K562 (cell line): ENCODE data around the gene FAM169A. TPM values are rescaled to one million over a fixed set of nuclear protein-coding genes. Genes with fewer than 3 reads are reported as not detected.

Source experiments
- ATAC-seq: fragments of 200-7000 bp; cut with Tn5 transposase; 3 replicates; pipeline ENCODE4 v1.9.1; 2020; ENCODE audit warnings: moderate library complexity
- BruUV-seq: library from RNA; stranded (reverse); fragments of 400-500 nt; replicated peaks from 2 replicates; lab custom pipeline; 2021; lab: Mats Ljungman, UMichigan
- CTCF ChIA-PET: fragments of 300-600 bp; formaldehyde crosslinking; extraction: SDS; loops from one replicate; lab custom pipeline; 2021; ENCODE audit warnings: low intra/inter-chr PET ratio; lab: Yijun Ruan, JAX
- POLR2A ChIA-PET: fragments of 300-600, 350-650 bp; sonication (Branson Sonifier 250); formaldehyde crosslinking; extraction: SDS; loops from one replicate; lab custom pipeline; 2021; ENCODE audit warnings: antibody characterized with exemption, inconsistent platforms; lab: Yijun Ruan, JAX
- DNase-seq, 4 experiments: peaks; one replicate each; pipeline versions ENCODE4 v3.0.0 to v3.0.0-alpha.2; 2011 to 2018; ENCODE audit warnings: low spot score in 3 of 4, mixed read lengths in 3 of 4; ENCODE audit errors: extremely low read depth in 1 of 4
- FAIRE-seq: peaks from 2 replicates; lab custom pipeline; 2011; peaks lifted over from hg19 to GRCh38; lab: Jason Lieb, UNC
- H2AFZ ChIP-seq: 2 replicates; pipeline ENCODE4 v1.6.0; 2011; ENCODE audit warnings: low read depth, low read length, control low read depth, inconsistent platforms
- H3K27ac ChIP-seq: fragments of 200-600 bp; 3 replicates; pipeline ENCODE4 v1.8.0; 2011; ENCODE audit warnings: low read depth, mild to moderate bottlenecking, control low read depth, inconsistent platforms, low read length, moderate library complexity, mixed read lengths; ENCODE audit errors: extremely low read depth
- H3K27me3 ChIP-seq, 2 experiments: fragments of 300-600 bp in 1 of 2; 2 replicates in 1 of 2; 3 replicates in 1 of 2; pipeline versions ENCODE4 v1.6.0 to v1.8.0; 2011; ENCODE audit warnings: inconsistent platforms in 2 of 2, low read length in 2 of 2, mild to moderate bottlenecking in 1 of 2, mixed read lengths in 1 of 2, moderate library complexity in 1 of 2; ENCODE audit not compliant: control insufficient read depth in 2 of 2, insufficient read depth in 2 of 2
- H3K36me3 ChIP-seq: fragments of 300-600 bp; 3 replicates; pipeline ENCODE4 v1.8.0; 2011; ENCODE audit warnings: mild to moderate bottlenecking, low read length, inconsistent platforms; ENCODE audit not compliant: control insufficient read depth, insufficient read depth
- H3K4me1 ChIP-seq, 2 experiments: fragments of 200-600 bp in 1 of 2; replicated peaks in 1 of 2; 2 replicates in 1 of 2; 3 replicates in 1 of 2; pipeline versions ENCODE4 v1.5.1 to v1.8.0; 2011; ENCODE audit warnings: inconsistent platforms in 2 of 2, low read length in 2 of 2, mild to moderate bottlenecking in 1 of 2, mixed read lengths in 1 of 2, moderate library complexity in 1 of 2; ENCODE audit not compliant: control insufficient read depth in 2 of 2, insufficient read depth in 2 of 2
- H3K4me2 ChIP-seq: 2 replicates; pipeline ENCODE4 v1.6.1; 2011; ENCODE audit warnings: low read length, control low read depth, inconsistent platforms, mixed read lengths; ENCODE audit not compliant: insufficient read depth
- H3K4me3 ChIP-seq: fragments of 200-600 bp; sonication (generic), shearing (Covaris generic); 2 replicates; pipeline ENCODE4 v1.5.1; 2016; ENCODE audit warnings: control low read depth, inconsistent platforms
- H3K79me2 ChIP-seq: fragments of 200-600 bp; 3 replicates; pipeline ENCODE4 v1.8.0; 2011; ENCODE audit warnings: low read length, inconsistent platforms; ENCODE audit not compliant: control insufficient read depth, insufficient read depth
- H3K9ac ChIP-seq, 2 experiments: 2 replicates each; pipeline versions ENCODE4 v1.6.0 to v1.6.1; 2011; ENCODE audit warnings: low read depth in 2 of 2, low read length in 2 of 2, control low read depth in 1 of 2, inconsistent platforms in 1 of 2, mild to moderate bottlenecking in 1 of 2, mixed read lengths in 1 of 2; ENCODE audit not compliant: insufficient read depth in 1 of 2
- H3K9me1 ChIP-seq: one replicate; pipeline ENCODE4 v1.6.0; 2011; ENCODE audit warnings: inconsistent platforms, mild to moderate bottlenecking, low read length, moderate library complexity; ENCODE audit not compliant: control insufficient read depth, insufficient read depth
- H3K9me3 ChIP-seq: replicated peaks from 2 replicates; pipeline ENCODE4 v1.5.1; 2011; ENCODE audit warnings: low read depth, low read length, inconsistent platforms; ENCODE audit not compliant: control insufficient read depth, insufficient read depth
- H4K20me1 ChIP-seq: replicated peaks from 2 replicates; pipeline ENCODE4 v1.6.1; 2011; ENCODE audit warnings: low read length, inconsistent platforms, mixed read lengths; ENCODE audit not compliant: control insufficient read depth, insufficient read depth
- GATAD2A ChIP-seq: fragments of 450-650 bp; IDR thresholded peaks from 2 replicates; pipeline ENCODE4 v1.6.1; 2017
- YY1 ChIP-seq, 3 experiments: IDR thresholded peaks; 2 replicates each; pipeline ENCODE4 v1.6.1; 2011; ENCODE audit warnings: low read length in 2 of 3, mild to moderate bottlenecking in 2 of 3, moderate library complexity in 2 of 3, borderline replicate concordance in 1 of 3, control low read depth in 1 of 3, low read depth in 1 of 3; ENCODE audit not compliant: insufficient read depth in 3 of 3, insufficient replicate concordance in 2 of 3, control insufficient read depth in 1 of 3, insufficient read length in 1 of 3; ENCODE audit errors: extremely low read depth in 1 of 3
- ZHX1 ChIP-seq: fragments of 150-350 bp; conservative IDR thresholded peaks from 2 replicates; pipeline ENCODE4 v1.6.1; 2014; ENCODE audit warnings: low read length
- ZNF41 ChIP-seq: fragments of 250-450 bp; sonication (Bioruptor Pico); conservative IDR thresholded peaks from 2 replicates; pipeline ENCODE4 v1.4.0; 2020; ENCODE audit warnings: mild to moderate bottlenecking
- WGBS: fragments of 100-300 bp; shearing (Covaris generic); methylation state at CpG from one replicate; pipeline ENCODE4 v1.1.6; 2016; ENCODE audit warnings: low coverage, mixed read lengths; ENCODE audit not compliant: insufficient coverage; ENCODE audit errors: missing lambda C conversion rate; 5-methylcytosine and 5-hydroxymethylcytosine counted together
- in situ Hi-C: fragments of 300-500 bp; cut with MboI; formaldehyde crosslinking; loops from 4 replicates; pipeline ENCODE4 v1.15.0; 2018; ENCODE audit warnings: inconsistent platforms, mixed read lengths
- intact Hi-C: fragments of 100-400 bp; cut with micrococcal nuclease; formaldehyde crosslinking; loops from 2 replicates; pipeline ENCODE4 v1.14.2; 2022
- polyA plus RNA-seq, 8 experiments: library from polyadenylated mRNA; depleted of rRNA in 4 of 8; stranded (reverse) in 5 of 8; unstranded in 3 of 8; fragments of >200 nt; fragmentation: Nextera tagmentation in 2 of 8; fragmentation: Illumina TruSeq in 1 of 8; extraction: Ambion mirVana in 2 of 8; extraction: Trizol in 1 of 8; gene quantifications; 2 replicates each; pipeline versions ENCODE4 v1.2.1 to v1.2.3, GENCODE V29; 2011 to 2014; ENCODE audit warnings: inconsistent platforms in 1 of 8, missing spikeins in 1 of 8
- total RNA-seq, 7 experiments: library from RNA; depleted of rRNA in 6 of 7; stranded (reverse); fragments of >200 nt in 6 of 7; fragmentation: Illumina TruSeq in 2 of 7; extraction: Trizol in 2 of 7; gene quantifications; 2 replicates each; pipeline versions ENCODE4 v1.2.1 to v1.2.3, GENCODE V29; 2011 to 2021; ENCODE audit warnings: low replicate concordance in 1 of 7

FAM169A gene
- total and polyA plus RNA-seq, 9 of the 15 experiments (the other 6 are each of a cell fraction or from before 2014, with no cell fraction given), result 0.01 to 0.04 TPM; not detected in 7

- Histone ChIP-seq H4K20me1 (no peaks in the 10 kb centered on the region), H3K79me2 (no peaks in the 10 kb centered on the region), H3K9me1 (no peaks in the 10 kb centered on the region), H3K27me3 (peaks cover 0 to 3% of the 10 kb centered on the region in 2 experiments; a peak in 3 of 5 replicates), H3K36me3 (no peaks in the 10 kb centered on the region), H3K9ac (no peak overlapping the region), H3K9me3 (no peaks in the 10 kb centered on the region), H3K4me1 (no peaks in the 10 kb centered on the region), H2AFZ (no peak overlapping the region), H3K4me2 (no peak overlapping the region), H3K27ac (no peak overlapping the region), H3K4me3 (no peak overlapping the region)
- WGBS, result 0% methylated on average over 3 of the region's 3 CpGs
- POLR2A ChIA-PET, result no interaction called here
- FAIRE-seq (peak; percentile 29), ATAC-seq (no peak), DNase-seq (no peak)
- in situ Hi-C loops, result no loop called here
- CTCF ChIA-PET, result no interaction called here
- no TSS peak for BruUV-seq
- intact Hi-C loops, result no loop called here
- no peak for TF ChIP-seq ZNF41 (CRISPR knock-in tag)
- TF ChIP-seq YY1 (IDR thresholded peaks at IDR 0.05; ENCODE audit: borderline replicate concordance in 1 of 3, control insufficient read depth in 1 of 3, extremely low read depth in 1 of 3, insufficient read depth in 3 of 3, insufficient read length in 1 of 3, insufficient replicate concordance in 2 of 3, low read depth in 1 of 3, low read length in 2 of 3), result no peak
- TF ChIP-seq GATAD2A, result no peak
- no peak for TF ChIP-seq ZHX1
These were observed 32.5 kb downstream of the FAM169A start for GRCh38 chr5:74833537-74834266.
